GM12865 (cell line): ENCODE measurements around the gene PKM.

ENCODE experiments used
- DNase-seq: peaks from one replicate; pipeline ENCODE4 v3.0.0; 2010; ENCODE audit warnings: low read depth
- H3K4me3 ChIP-seq: 2 replicates; pipeline ENCODE4 v1.5.1; 2011; ENCODE audit warnings: mild to moderate bottlenecking, low read depth, low read length, control low read depth
- TF ChIP-seq, protein P1 (sequence below): IDR thresholded peaks from 2 replicates; pipeline ENCODE4 v1.5.1; 2011; ENCODE audit warnings: low read length, control low read depth, low read depth, inconsistent platforms; ENCODE audit not compliant: insufficient read depth; ENCODE audit errors: missing control alignments

Gene PKM

DNA sequence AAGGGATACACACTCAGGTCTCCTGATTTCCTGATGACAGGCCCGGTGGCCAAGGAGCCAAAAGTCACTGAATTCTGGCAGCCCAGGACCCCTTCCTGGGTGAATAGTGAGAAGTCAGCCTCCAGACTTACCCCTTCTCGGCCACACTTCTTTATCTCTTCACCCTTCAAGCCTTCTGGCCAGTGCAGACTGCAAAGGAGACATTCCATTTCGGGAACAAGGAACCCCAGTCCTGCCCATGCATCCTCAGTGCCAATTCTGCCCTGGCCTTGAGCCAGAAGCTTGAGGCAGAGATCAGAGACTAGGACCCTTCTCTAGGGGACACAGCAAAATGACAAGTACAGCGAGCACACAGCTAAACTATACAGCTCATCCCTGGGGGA lies 62.2 kb downstream of the PKM start:
- TF ChIP-seq, protein P1, sequence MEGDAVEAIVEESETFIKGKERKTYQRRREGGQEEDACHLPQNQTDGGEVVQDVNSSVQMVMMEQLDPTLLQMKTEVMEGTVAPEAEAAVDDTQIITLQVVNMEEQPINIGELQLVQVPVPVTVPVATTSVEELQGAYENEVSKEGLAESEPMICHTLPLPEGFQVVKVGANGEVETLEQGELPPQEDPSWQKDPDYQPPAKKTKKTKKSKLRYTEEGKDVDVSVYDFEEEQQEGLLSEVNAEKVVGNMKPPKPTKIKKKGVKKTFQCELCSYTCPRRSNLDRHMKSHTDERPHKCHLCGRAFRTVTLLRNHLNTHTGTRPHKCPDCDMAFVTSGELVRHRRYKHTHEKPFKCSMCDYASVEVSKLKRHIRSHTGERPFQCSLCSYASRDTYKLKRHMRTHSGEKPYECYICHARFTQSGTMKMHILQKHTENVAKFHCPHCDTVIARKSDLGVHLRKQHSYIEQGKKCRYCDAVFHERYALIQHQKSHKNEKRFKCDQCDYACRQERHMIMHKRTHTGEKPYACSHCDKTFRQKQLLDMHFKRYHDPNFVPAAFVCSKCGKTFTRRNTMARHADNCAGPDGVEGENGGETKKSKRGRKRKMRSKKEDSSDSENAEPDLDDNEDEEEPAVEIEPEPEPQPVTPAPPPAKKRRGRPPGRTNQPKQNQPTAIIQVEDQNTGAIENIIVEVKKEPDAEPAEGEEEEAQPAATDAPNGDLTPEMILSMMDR: no peak
- DNase-seq: no peak

DNA sequence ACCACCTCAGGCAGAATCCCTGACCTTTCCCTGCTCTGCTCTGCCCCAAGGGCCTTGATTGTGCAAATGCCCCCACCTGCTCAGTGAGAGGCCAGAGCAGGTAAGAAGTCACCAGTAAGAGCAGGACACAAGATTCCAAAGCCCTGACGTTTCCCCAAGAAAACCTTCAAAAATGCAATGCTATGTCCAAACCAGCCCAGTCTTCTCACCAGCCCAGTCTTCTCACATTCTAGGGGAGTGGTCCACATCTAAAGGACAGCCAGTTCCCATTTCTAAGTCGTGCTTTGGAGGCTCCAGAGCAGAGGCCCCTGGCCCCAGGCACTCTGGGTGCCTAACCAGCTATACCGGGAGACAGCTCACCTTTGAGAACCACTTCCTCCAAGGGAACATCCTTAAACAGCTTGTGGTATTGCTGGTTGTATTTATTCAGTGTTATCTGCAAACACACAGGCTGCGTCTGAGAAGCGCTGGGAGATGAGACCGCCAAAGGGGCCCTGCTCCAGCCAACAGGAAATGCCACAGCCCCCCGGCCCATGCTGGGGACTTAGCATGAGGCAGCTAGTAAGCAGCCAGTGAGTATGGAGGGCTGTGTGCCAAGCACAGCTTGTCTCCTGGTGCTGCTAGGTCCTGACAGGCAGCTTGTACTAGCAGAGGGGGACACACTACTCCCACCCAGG lies 62.7 kb downstream of the PKM start:
- DNase-seq: no peak
- TF ChIP-seq, protein P1: no peak
- H3K4me3 ChIP-seq: no peak overlapping the region

More for the DNA sequence above, 62.2 kb downstream of the PKM start:
- H3K4me3 ChIP-seq: no peak overlapping the region

DNA sequence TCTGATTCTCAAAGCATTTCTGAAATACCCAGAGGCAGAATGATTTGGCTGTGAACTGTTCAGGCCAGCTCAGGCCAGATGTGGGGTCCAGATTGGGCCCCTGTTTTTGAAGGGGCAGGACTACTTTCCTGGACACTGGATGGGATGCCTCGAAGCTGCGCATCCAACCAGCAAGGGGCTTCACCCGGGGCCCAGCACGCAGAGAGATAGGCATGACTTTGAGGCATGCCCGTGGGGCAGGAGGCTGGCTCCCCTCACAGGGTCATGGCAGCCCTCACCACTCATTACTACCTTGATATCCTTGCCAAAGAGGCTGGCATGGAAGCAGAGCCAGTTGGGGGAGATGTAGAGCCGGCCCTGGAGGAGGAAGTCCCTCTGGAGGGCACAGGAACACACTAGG lies 63.5 kb downstream of the PKM start:
- DNase-seq: no peak
- TF ChIP-seq, protein P1: no peak
- H3K4me3 ChIP-seq: no peak overlapping the region

DNA sequence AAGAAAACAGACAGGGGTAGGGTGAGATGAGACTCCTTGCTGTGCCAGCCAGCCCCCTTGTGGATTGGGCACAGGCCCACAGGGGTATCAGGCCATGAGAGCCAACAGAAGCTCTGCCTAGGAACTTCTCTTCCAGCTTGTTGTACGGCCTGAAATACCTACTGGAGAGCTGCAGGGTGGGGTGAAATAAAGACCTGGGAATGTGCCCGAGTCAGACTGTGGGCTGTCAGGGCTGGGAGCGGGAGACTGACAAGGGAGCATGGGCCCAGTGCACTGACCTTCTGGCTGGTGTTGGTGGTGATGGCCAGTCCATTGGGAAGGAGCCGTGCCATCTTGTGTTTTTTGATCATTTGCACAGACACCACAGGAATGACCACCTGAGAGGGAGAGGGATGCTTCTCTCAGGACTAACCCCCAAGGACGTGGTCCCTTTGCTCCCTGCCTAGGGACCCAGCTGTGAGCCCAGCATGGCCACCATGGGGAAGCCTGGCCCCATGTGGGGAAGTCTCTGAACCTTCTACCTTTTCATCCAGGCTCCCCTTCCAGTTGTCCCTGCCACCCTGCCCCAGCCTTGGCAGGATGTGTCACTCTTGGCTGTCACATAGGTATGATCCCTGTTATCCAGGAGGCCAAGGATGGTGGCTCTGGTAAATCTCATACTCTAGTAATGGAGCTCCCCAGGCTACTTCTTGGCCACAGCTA lies 64.1 kb downstream of the PKM start:
- TF ChIP-seq, protein P1: no peak
- no peak overlapping the region for H3K4me3 ChIP-seq
- no peak for DNase-seq

DNA sequence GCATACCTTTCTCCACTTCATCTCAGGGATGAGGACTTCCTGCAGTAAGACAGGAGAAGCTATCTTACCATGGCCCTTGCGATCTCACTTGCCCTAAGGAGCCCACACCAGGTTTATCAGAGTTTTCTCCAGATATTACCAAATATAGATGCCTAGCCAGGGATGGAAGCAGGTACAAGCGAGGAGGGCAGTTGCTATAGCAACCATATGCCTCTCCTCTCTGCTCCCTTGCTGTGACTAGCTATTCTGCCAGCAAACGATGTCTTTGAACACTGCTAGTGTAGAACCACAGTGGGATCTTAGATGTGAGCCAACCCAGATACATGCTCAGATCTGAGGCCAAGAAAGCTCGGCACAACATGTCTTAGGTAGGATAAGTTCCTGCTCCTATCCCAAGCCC lies 67.3 kb downstream of the PKM start:
- TF ChIP-seq, protein P1: no peak
- H3K4me3 ChIP-seq: no peak overlapping the region
- no peak for DNase-seq

DNA sequence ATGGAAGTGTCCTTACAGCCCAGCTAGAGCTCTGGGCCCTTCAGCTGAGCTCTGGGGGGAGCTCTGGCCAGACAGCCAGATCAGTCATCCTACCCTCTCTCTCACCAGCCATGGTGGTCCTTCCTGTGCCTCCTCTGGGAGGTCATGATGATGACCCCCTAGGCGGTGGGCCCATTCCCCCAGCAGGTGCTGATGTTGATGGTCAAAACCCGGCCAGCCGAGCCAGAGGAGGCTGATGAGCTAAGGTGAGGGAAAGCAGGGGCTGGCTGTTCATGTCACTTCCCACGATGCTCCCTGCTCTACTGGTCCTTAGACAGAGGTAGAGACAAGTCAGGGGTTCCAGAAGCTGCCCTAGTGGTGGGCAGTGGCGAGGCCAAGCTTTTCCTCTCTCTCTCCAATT lies 68.4 kb downstream of the PKM start:
- TF ChIP-seq, protein P1: no peak
- DNase-seq: no peak
- no peak overlapping the region for H3K4me3 ChIP-seq
